Endothelial cell of umbilical vein (primary cell): ENCODE measurements around the gene RASAL2. TPM values are rescaled to one million over a fixed set of nuclear protein-coding genes. Genes with fewer than 3 reads are reported as not detected.

ENCODE experiments used
- BruUV-seq: library from RNA; stranded (reverse); fragments of 400-500 nt; replicated peaks from 2 replicates; lab custom pipeline; 2021; lab: Mats Ljungman, UMichigan
- CTCF ChIA-PET: fragments of 300-600, 350-600 bp; sonication (Branson Sonifier 250); formaldehyde crosslinking; loops from one replicate; lab custom pipeline; 2021; ENCODE audit warnings: antibody characterized with exemption, inconsistent platforms; lab: Charles Lee
- POLR2A ChIA-PET: fragments of 300-600, 350-600 bp; sonication (Branson Sonifier 250); formaldehyde crosslinking; loops from one replicate; lab custom pipeline; 2021; ENCODE audit warnings: antibody characterized with exemption, inconsistent platforms; lab: Charles Lee
- DNase-seq: peaks from one replicate; pipeline ENCODE4 v3.0.0-alpha.2; 2011; ENCODE audit warnings: low read depth, low spot score
- FAIRE-seq: peaks from 2 replicates; lab custom pipeline; 2011; peaks lifted over from hg19 to GRCh38; lab: Jason Lieb, UNC
- H2AFZ ChIP-seq: 2 replicates; pipeline ENCODE4 v1.6.0; 2012; ENCODE audit warnings: low read depth, low read length, control low read depth, inconsistent platforms
- H3K27ac ChIP-seq: 2 replicates; pipeline ENCODE4 v1.5.1; 2011; ENCODE audit warnings: low read depth, mild to moderate bottlenecking, control low read depth, low read length, moderate library complexity; ENCODE audit not compliant: insufficient read depth
- H3K27me3 ChIP-seq, 2 experiments: 2 replicates each; pipeline versions ENCODE4 v1.6.0 to v1.6.1; 2011; ENCODE audit warnings: low read length in 2 of 2, mixed read lengths in 1 of 2; ENCODE audit not compliant: control insufficient read depth in 2 of 2, insufficient read depth in 2 of 2
- H3K36me3 ChIP-seq, 2 experiments: 2 replicates in 1 of 2; 3 replicates in 1 of 2; pipeline ENCODE4 v1.5.1; 2011; ENCODE audit warnings: low read length in 2 of 2, mild to moderate bottlenecking in 1 of 2, moderate library complexity in 1 of 2; ENCODE audit not compliant: control insufficient read depth in 2 of 2, insufficient read depth in 2 of 2; ENCODE audit errors: extremely low read depth in 1 of 2
- H3K4me1 ChIP-seq: 3 replicates; pipeline ENCODE4 v1.5.1; 2011; ENCODE audit warnings: mild to moderate bottlenecking, low read length; ENCODE audit not compliant: control insufficient read depth, insufficient read depth; ENCODE audit errors: extremely low read depth
- H3K4me2 ChIP-seq: 2 replicates; pipeline ENCODE4 v1.6.1; 2011; ENCODE audit warnings: low read length, control low read depth, mixed read lengths; ENCODE audit not compliant: insufficient read depth
- H3K4me3 ChIP-seq, 3 experiments: fragments of 200-600 bp in 1 of 3; sonication (generic), shearing (Covaris generic) in 1 of 3; replicated peaks in 1 of 3; 2 replicates each; pipeline ENCODE4 v1.5.1; 2011 to 2016; ENCODE audit warnings: control low read depth in 3 of 3, low read length in 3 of 3, mild to moderate bottlenecking in 2 of 3, inconsistent platforms in 1 of 3, low read depth in 1 of 3, moderate library complexity in 1 of 3; ENCODE audit not compliant: insufficient read depth in 1 of 3
- H3K79me2 ChIP-seq: 2 replicates; pipeline ENCODE4 v1.6.0; 2012; ENCODE audit warnings: low read length, inconsistent platforms; ENCODE audit not compliant: control insufficient read depth, insufficient read depth
- H3K9ac ChIP-seq: replicated peaks from 2 replicates; pipeline ENCODE3; 2011; ENCODE audit warnings: low read length, control low read depth; ENCODE audit not compliant: insufficient read depth; ENCODE audit errors: extremely low read depth
- H3K9me1 ChIP-seq: replicated peaks from 3 replicates; pipeline ENCODE4 v1.6.0; 2011; ENCODE audit warnings: mild to moderate bottlenecking, low read length; ENCODE audit not compliant: control insufficient read depth, insufficient read depth; ENCODE audit errors: extremely low read depth
- H3K9me3 ChIP-seq: replicated peaks from 2 replicates; pipeline ENCODE4 v1.5.1; 2012; ENCODE audit warnings: low read length, inconsistent platforms; ENCODE audit not compliant: control insufficient read depth, insufficient read depth
- H4K20me1 ChIP-seq: replicated peaks from 2 replicates; pipeline ENCODE3; 2011; ENCODE audit warnings: mild to moderate bottlenecking, low read length; ENCODE audit not compliant: control insufficient read depth, insufficient read depth; ENCODE audit errors: extremely low read depth
- EZH2 ChIP-seq: IDR thresholded peaks from 2 replicates; pipeline ENCODE4 v1.6.1; 2012; ENCODE audit warnings: borderline replicate concordance, low read depth, mild to moderate bottlenecking, moderate library complexity, low read length, inconsistent platforms; ENCODE audit not compliant: severe bottlenecking
- FOS ChIP-seq: IDR thresholded peaks from 2 replicates; pipeline ENCODE4 v1.6.1; 2011; ENCODE audit warnings: mild to moderate bottlenecking, low read length, moderate library complexity, borderline replicate concordance; ENCODE audit not compliant: insufficient read depth
- GATA2 ChIP-seq: IDR thresholded peaks from 2 replicates; pipeline ENCODE4 v1.7.0; 2011; ENCODE audit warnings: low read depth, mild to moderate bottlenecking, moderate library complexity, mixed read lengths, low read length; ENCODE audit not compliant: insufficient read length, insufficient read depth
- JUN ChIP-seq: IDR thresholded peaks from 2 replicates; pipeline ENCODE4 v1.6.1; 2011; ENCODE audit warnings: borderline replicate concordance, low read depth; ENCODE audit not compliant: insufficient read length, insufficient read depth
- MYC ChIP-seq: IDR thresholded peaks from one replicate; pipeline ENCODE4 v1.6.1; 2011; ENCODE audit warnings: mild to moderate bottlenecking, low read depth, low read length
- POLR2A ChIP-seq: IDR thresholded peaks from 2 replicates; pipeline ENCODE4 v1.6.1; 2012; ENCODE audit warnings: low read depth, mild to moderate bottlenecking, control low read depth, low read length
- POLR2AphosphoS5 ChIP-seq: IDR thresholded peaks from 2 replicates; pipeline ENCODE4 v1.6.1; 2012; ENCODE audit warnings: low read depth, mild to moderate bottlenecking, control low read depth, low read length, moderate library complexity; ENCODE audit not compliant: insufficient read depth
- dilution Hi-C: fragments of 300-500 bp; cut with MboI; formaldehyde crosslinking; loops from one replicate; pipeline ENCODE4 v1.15.0; 2019; ENCODE audit warnings: low sequenced_read_pairs; ENCODE audit not compliant: extremely low pct_ligation_motif_present
- intact Hi-C: fragments of 100-400 bp; cut with micrococcal nuclease; formaldehyde crosslinking; loops from one replicate; pipeline ENCODE4 v1.10.0; 2022
- polyA plus RNA-seq, 4 experiments: library from polyadenylated mRNA; depleted of rRNA in 3 of 4; stranded (reverse) in 3 of 4; unstranded in 1 of 4; fragments of >200 nt; gene quantifications; 2 replicates each; pipeline versions ENCODE4 v1.2.1 to v1.2.3, GENCODE V29; 2011 to 2012; ENCODE audit warnings: missing spikeins in 1 of 4
- total RNA-seq: library from RNA; stranded (reverse); gene quantifications from 2 replicates; pipeline ENCODE4 v1.2.3, GENCODE V29; 2021
- TF ChIP-seq, protein P1 (sequence below), 2 donors: IDR thresholded peaks; 1 replicate in 1 of 2; 2 replicates in 1 of 2; pipeline ENCODE4 v1.5.1; 2011; ENCODE audit warnings: low read length in 2 of 2, mild to moderate bottlenecking in 2 of 2, moderate library complexity in 2 of 2, control low read depth in 1 of 2, inconsistent platforms in 1 of 2, low read depth in 1 of 2; ENCODE audit not compliant: insufficient read depth in 1 of 2; ENCODE audit errors: extremely low read depth in 1 of 2
- TF ChIP-seq, protein P2 (sequence below): IDR thresholded peaks from 2 replicates; pipeline ENCODE4 v1.6.1; 2011; ENCODE audit not compliant: insufficient read depth, insufficient read length

RASAL2 gene
- total and polyA plus RNA-seq, 2 donors (not counting 3 experiments of a cell fraction or from before 2014, with no cell fraction given) = 12.5 to 15.5 TPM

DNA sequence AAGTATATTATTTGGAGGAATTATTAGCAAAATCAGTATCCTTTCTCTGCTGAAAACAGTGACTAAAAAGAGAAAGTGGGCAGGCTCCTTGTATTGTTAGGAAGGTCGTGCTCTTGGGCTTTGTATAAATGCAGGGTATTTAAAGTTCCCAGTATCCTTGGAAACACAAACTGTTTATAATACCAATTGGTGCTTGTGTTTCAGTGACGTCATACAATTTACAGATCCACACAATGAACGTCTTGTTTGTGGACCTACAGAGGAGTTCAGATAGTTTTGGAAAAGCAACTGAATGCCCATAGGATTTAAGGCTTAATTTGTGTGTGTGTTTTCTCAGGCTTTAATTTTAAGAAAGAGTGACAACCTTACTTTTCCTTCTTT, 168.2 kb downstream of the RASAL2 start:
- Histone ChIP-seq H3K4me1 (peaks cover 10% of the 10 kb centered on the region), H3K9ac (peak overlapping the region; percentile 44), H3K9me3 (no peaks in the 10 kb centered on the region), H3K27ac (peak overlapping the region; percentile 47), H3K79me2 (no peaks in the 10 kb centered on the region), H3K9me1 (no peaks in the 10 kb centered on the region), H2AFZ (no peak overlapping the region), H3K36me3 (no peaks in the 10 kb centered on the region), H4K20me1 (no peaks in the 10 kb centered on the region), H3K4me3 (no peak overlapping the region), H3K27me3 (no peaks in the 10 kb centered on the region), H3K4me2 (peak overlapping the region; percentile 46)
- TF ChIP-seq POLR2A (no peak), JUN (peak; percentile 87), EZH2 (no peak), POLR2AphosphoS5 (no peak)
- POLR2A ChIA-PET = no interaction called here
- CTCF ChIA-PET = interaction anchor here (1.1 kb wide), 1 partner anchor 230 kb away, joined by 3 read pairs; no protein-coding TSS in a partner anchor
- BruUV-seq = no TSS peak
- DNase-seq = peak; percentile 82
- intact Hi-C loops (loop anchor here (5.0 kb wide), 1 partner anchor 170 kb away; the partner anchor contains the start of gene RASAL2), dilution Hi-C loops (no loop called here)
- FAIRE-seq = peak; percentile 44

DNA sequence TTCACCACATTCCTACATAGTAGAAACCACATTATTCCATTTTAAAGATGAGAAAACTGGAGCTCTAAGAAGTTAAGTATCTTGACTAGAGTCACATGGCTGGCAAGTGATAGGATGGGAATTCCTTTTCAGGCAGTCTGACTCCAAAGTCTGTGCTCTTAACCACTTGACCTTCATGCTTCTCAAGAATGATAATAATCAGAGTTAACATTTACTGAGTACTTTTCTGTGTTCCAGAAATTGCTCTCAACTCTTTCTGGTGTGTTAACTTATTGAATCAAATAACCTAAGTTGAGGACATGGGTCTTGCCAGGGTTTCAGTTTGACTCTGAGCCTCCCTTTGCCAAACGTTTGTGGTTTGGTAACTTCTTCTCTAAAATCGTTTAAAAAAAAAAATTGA, 169.4 kb downstream of the RASAL2 start:
- Histone ChIP-seq H2AFZ (no peak overlapping the region), H3K9ac (no peak overlapping the region), H3K27me3 (no peaks in the 10 kb centered on the region), H3K4me2 (no peak overlapping the region), H3K4me1 (peaks cover 21% of the 10 kb centered on the region), H3K79me2 (no peaks in the 10 kb centered on the region), H3K9me3 (no peaks in the 10 kb centered on the region), H4K20me1 (no peaks in the 10 kb centered on the region), H3K27ac (no peak overlapping the region), H3K4me3 (no peak overlapping the region), H3K9me1 (no peaks in the 10 kb centered on the region), H3K36me3 (no peaks in the 10 kb centered on the region)
- dilution Hi-C loops = no loop called here
- ChIA-PET POLR2A (no interaction called here), CTCF (no interaction called here)
- TF ChIP-seq, protein P1, sequence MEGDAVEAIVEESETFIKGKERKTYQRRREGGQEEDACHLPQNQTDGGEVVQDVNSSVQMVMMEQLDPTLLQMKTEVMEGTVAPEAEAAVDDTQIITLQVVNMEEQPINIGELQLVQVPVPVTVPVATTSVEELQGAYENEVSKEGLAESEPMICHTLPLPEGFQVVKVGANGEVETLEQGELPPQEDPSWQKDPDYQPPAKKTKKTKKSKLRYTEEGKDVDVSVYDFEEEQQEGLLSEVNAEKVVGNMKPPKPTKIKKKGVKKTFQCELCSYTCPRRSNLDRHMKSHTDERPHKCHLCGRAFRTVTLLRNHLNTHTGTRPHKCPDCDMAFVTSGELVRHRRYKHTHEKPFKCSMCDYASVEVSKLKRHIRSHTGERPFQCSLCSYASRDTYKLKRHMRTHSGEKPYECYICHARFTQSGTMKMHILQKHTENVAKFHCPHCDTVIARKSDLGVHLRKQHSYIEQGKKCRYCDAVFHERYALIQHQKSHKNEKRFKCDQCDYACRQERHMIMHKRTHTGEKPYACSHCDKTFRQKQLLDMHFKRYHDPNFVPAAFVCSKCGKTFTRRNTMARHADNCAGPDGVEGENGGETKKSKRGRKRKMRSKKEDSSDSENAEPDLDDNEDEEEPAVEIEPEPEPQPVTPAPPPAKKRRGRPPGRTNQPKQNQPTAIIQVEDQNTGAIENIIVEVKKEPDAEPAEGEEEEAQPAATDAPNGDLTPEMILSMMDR (IDR thresholded peaks at IDR 0.05; ENCODE audit: extremely low read depth in 1 of 2, insufficient read depth in 1 of 2, low read depth in 1 of 2, low read length in 2 of 2) = no peak
- TF ChIP-seq FOS = no peak
- TF ChIP-seq GATA2 = no peak
- TF ChIP-seq EZH2 = no peak
- no peak for TF ChIP-seq POLR2AphosphoS5
- TF ChIP-seq MYC = no peak
- TF ChIP-seq JUN = no peak
- TF ChIP-seq, protein P2, sequence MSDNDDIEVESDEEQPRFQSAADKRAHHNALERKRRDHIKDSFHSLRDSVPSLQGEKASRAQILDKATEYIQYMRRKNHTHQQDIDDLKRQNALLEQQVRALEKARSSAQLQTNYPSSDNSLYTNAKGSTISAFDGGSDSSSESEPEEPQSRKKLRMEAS = no peak
- TF ChIP-seq POLR2A = no peak
- no peak for FAIRE-seq
- intact Hi-C loops = loop anchor here (5.0 kb wide), 1 partner anchor 171 kb away; the partner anchor contains the start of gene RASAL2
- no peak for DNase-seq
- BruUV-seq = no TSS peak
